GM06990 (cell line): Measurements from ENCODE around the gene DERA.

Source experiments
- DNase-seq: peaks from one replicate; pipeline ENCODE4 v3.0.0-alpha.2; 2011; ENCODE audit not compliant: insufficient read length; ENCODE audit errors: extremely low read depth
- H3K27me3 ChIP-seq: replicated peaks from 2 replicates; pipeline ENCODE4 v1.6.0; 2011; ENCODE audit warnings: low read length; ENCODE audit not compliant: control insufficient read depth, insufficient read depth
- H3K36me3 ChIP-seq: 2 replicates; pipeline ENCODE4 v1.5.1; 2011; ENCODE audit warnings: low read length; ENCODE audit not compliant: control insufficient read depth, insufficient read depth
- H3K4me3 ChIP-seq: replicated peaks from 2 replicates; pipeline ENCODE4 v1.5.1; 2011; ENCODE audit warnings: low read depth, mild to moderate bottlenecking, control low read depth, low read length
- CTCF ChIP-seq: IDR thresholded peaks from 2 replicates; pipeline ENCODE4 v1.5.1; 2011; ENCODE audit warnings: low read length, control low read depth, mild to moderate bottlenecking, inconsistent platforms; ENCODE audit not compliant: insufficient read depth, poor library complexity, severe bottlenecking

The DERA gene

GRCh38 chr12:15995801-15996200 lies 84.7 kb downstream of the DERA start:
- DNase-seq: no peak
- Histone ChIP-seq H3K36me3 (no peaks in the 10 kb centered on the region), H3K27me3 (no peaks in the 10 kb centered on the region), H3K4me3 (no peak overlapping the region)
- no peak for TF ChIP-seq CTCF

GRCh38 chr12:15996254-15996653 lies 85.1 kb downstream of the DERA start:
- no peaks in the 10 kb centered on the region for H3K27me3 ChIP-seq

GRCh38 chr12:15996948-15997347 lies 85.8 kb downstream of the DERA start:
- Histone ChIP-seq H3K4me3 (no peak overlapping the region), H3K36me3 (no peaks in the 10 kb centered on the region), H3K27me3 (no peaks in the 10 kb centered on the region)
- DNase-seq: no peak
- no peak for TF ChIP-seq CTCF

More at GRCh38 chr12:15996254-15996653, 85.1 kb downstream of the DERA start:
- Histone ChIP-seq H3K36me3 (no peaks in the 10 kb centered on the region), H3K4me3 (no peak overlapping the region)
- no peak for DNase-seq
- TF ChIP-seq CTCF: no peak

GRCh38 chr12:15997910-15998309 lies 86.8 kb downstream of the DERA start:
- Histone ChIP-seq H3K27me3 (no peaks in the 10 kb centered on the region), H3K4me3 (no peak overlapping the region), H3K36me3 (no peaks in the 10 kb centered on the region; the same call in 1 of the 2 replicates)
- no peak for DNase-seq
- TF ChIP-seq CTCF: no peak

- no peak for DNase-seq
- no peaks in the 10 kb centered on the region; the same call in none of the 2 replicates for H3K36me3 ChIP-seq
- H3K27me3 ChIP-seq: no peaks in the 10 kb centered on the region
- H3K4me3 ChIP-seq: no peak overlapping the region
- no peak for TF ChIP-seq CTCF
Measured at GRCh38 chr12:16002880-16003279, 91.7 kb downstream of the DERA start.

GRCh38 chr12:16003460-16003859 lies 92.3 kb downstream of the DERA start:
- no peak for DNase-seq
- Histone ChIP-seq H3K27me3 (no peaks in the 10 kb centered on the region), H3K36me3 (no peaks in the 10 kb centered on the region; the same call in none of the 2 replicates), H3K4me3 (no peak overlapping the region)
- TF ChIP-seq CTCF: no peak
